ENCODE data around the gene SP9. TPM values are rescaled to one million over a fixed set of nuclear protein-coding genes. Genes with fewer than 3 reads are reported as not detected.

SP9 gene
- not detected in 2 replicates for total RNA-seq

DNA sequence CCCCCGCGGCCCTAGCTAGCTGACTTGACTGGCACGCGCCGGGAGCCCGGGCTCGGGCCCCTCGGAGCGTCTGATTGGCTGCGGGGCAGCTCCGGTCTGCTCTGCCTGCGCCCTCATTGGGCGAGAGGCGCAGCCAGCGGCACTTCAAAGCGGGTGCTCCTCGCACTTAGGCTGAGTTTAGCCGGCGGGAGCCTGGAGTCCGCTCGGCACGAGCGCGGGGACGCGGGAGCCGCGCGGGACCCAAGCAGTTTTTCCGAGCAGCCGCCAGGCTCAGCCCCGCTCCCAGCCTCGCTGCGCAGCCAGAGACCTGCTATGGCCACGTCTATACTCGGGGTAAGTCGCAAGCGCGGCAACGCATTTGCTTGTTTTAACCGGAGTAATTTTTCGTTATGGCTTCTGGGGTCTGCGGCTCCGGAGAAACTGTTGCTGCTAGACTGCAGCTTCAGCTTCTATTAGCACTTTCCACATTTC is at the start of gene SP9:
TSS of gene SP9 (plus strand) at position 174 of the 471 bp plus-strand sequence. CDS start at position 313, 139 bp downstream.

Other genes with a start within 250 kb of the SP9 start
- 116 and 135 TPM in 2 replicates for gene OLA1, start 86.4 kb upstream of the SP9 start, total RNA-seq
- 13.4 and 16.3 TPM in 2 replicates for gene SCRN3, start 60.8 kb downstream of the SP9 start, total RNA-seq
- gene GPR155, start 152.1 kb downstream of the SP9 start, total RNA-seq, result 0.74 and 0.80 TPM in 2 replicates